Measurements from ENCODE around the gene STAT5B.

Gene STAT5B

DNA sequence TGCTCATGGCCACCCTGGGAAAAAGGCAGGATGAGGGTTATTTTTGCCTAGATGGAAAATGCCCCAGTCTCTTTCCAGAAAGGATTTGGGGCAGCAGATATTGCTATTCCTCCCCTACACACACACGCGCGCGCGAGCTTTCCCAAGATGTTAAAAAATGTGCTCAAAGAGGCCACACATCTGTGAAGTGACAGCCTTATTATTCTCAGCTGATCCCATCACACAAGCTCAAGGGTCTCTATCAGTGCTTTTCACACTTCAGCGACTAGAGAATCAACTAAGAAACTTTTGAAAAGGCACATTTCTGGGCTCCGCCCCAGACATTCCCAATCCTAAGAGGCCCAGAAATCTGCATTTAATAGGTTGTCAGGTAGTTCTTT, 115.7 kb downstream of the STAT5B start:
- no peak overlapping the region for H3K27ac ChIP-seq
- H3K36me3 ChIP-seq: no peaks in the 10 kb centered on the region
- TF ChIP-seq, protein P1, sequence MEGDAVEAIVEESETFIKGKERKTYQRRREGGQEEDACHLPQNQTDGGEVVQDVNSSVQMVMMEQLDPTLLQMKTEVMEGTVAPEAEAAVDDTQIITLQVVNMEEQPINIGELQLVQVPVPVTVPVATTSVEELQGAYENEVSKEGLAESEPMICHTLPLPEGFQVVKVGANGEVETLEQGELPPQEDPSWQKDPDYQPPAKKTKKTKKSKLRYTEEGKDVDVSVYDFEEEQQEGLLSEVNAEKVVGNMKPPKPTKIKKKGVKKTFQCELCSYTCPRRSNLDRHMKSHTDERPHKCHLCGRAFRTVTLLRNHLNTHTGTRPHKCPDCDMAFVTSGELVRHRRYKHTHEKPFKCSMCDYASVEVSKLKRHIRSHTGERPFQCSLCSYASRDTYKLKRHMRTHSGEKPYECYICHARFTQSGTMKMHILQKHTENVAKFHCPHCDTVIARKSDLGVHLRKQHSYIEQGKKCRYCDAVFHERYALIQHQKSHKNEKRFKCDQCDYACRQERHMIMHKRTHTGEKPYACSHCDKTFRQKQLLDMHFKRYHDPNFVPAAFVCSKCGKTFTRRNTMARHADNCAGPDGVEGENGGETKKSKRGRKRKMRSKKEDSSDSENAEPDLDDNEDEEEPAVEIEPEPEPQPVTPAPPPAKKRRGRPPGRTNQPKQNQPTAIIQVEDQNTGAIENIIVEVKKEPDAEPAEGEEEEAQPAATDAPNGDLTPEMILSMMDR (IDR thresholded peaks at IDR 0.05): no peak
- no peaks in the 10 kb centered on the region for H3K9me3 ChIP-seq
- no peaks in the 10 kb centered on the region for H3K27me3 ChIP-seq
- peaks cover 21 to 24% of the 10 kb centered on the region in 2 experiments for H3K4me1 ChIP-seq (ENCODE audit: control insufficient read depth in 1 of 2, insufficient read depth in 1 of 2, low read depth in 1 of 2, low read length in 1 of 2)
- H3K4me3 ChIP-seq (ENCODE audit: low read depth in 1 of 2, low read length in 1 of 2): no peak overlapping the region

DNA sequence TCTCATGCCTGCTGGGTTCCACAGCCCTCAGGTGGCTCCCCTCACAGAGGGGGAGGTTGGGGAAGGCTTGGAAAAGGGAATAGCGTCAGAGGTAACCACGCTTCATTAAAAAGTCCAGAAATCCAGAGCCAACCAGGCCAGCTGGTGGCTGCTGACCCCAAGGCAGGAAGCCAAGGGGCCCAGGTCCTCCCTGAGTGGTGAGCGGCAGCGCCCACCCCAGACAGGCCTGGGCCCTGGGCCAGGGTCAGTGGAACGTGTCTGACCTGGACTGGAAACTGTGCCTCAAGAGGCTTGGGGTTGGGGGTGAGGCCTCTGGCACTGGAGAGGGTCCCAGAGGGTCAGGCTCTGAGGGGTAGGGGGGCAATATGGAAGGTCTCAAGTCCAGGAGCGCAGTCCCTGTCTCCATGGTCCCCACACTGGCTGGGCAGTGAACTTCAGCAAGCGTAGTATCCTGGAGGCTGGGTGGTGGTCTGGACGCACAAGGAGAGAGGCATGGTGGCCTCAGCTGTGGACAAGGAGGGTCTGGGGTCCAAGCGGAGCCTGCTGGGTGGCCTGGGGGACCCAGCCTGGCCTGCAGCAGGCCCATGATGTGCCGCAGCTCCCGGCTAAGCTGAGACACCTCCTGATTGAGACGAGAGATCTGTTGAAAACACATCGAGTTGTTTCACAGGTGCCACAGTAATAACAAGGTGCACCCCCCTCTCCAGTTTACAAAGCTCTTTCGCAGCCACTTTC, 116.2 kb downstream of the STAT5B start:
- Histone ChIP-seq H3K36me3 (no peaks in the 10 kb centered on the region), H3K4me1 (ENCODE audit: control insufficient read depth in 1 of 2, insufficient read depth in 1 of 2, low read depth in 1 of 2, low read length in 1 of 2) (peaks cover 26 to 27% of the 10 kb centered on the region in 2 experiments), H3K4me3 (ENCODE audit: low read depth in 1 of 2, low read length in 1 of 2) (no peak overlapping the region), H3K27me3 (no peaks in the 10 kb centered on the region), H3K9me3 (no peaks in the 10 kb centered on the region), H3K27ac (no peak overlapping the region)
- TF ChIP-seq, protein P1 (IDR thresholded peaks at IDR 0.05): no peak

- Histone ChIP-seq H3K4me1 (ENCODE audit: control insufficient read depth in 1 of 2, insufficient read depth in 1 of 2, low read depth in 1 of 2, low read length in 1 of 2) (peaks cover 18 to 25% of the 10 kb centered on the region in 2 experiments), H3K4me3 (ENCODE audit: low read depth in 1 of 2, low read length in 1 of 2) (peak overlapping the region; percentile 82 to 98), H3K27me3 (no peaks in the 10 kb centered on the region), H3K27ac (peak overlapping the region; percentile 90), H3K36me3 (peaks cover 15% of the 10 kb centered on the region), H3K9me3 (no peaks in the 10 kb centered on the region)
- TF ChIP-seq, protein P1 (IDR thresholded peaks at IDR 0.05): no peak
Measured at GRCh38 chr17:42155614-42156045, 120.6 kb downstream of the STAT5B start.

GRCh38 chr17:42153919-42154742, 122.1 kb downstream of the STAT5B start:
- Histone ChIP-seq H3K4me1 (ENCODE audit: control insufficient read depth in 1 of 2, insufficient read depth in 1 of 2, low read depth in 1 of 2, low read length in 1 of 2) (peaks cover 18 to 25% of the 10 kb centered on the region in 2 experiments), H3K9me3 (no peaks in the 10 kb centered on the region), H3K36me3 (peaks cover 24% of the 10 kb centered on the region), H3K27ac (peak overlapping the region; percentile 90), H3K27me3 (no peaks in the 10 kb centered on the region), H3K4me3 (ENCODE audit: low read depth in 1 of 2, low read length in 1 of 2) (peak overlapping the region; percentile 82 to 98)
- TF ChIP-seq, protein P1 (IDR thresholded peaks at IDR 0.05): no peak
